ENCODE measurements around the gene C1orf74.

Gene C1orf74

DNA sequence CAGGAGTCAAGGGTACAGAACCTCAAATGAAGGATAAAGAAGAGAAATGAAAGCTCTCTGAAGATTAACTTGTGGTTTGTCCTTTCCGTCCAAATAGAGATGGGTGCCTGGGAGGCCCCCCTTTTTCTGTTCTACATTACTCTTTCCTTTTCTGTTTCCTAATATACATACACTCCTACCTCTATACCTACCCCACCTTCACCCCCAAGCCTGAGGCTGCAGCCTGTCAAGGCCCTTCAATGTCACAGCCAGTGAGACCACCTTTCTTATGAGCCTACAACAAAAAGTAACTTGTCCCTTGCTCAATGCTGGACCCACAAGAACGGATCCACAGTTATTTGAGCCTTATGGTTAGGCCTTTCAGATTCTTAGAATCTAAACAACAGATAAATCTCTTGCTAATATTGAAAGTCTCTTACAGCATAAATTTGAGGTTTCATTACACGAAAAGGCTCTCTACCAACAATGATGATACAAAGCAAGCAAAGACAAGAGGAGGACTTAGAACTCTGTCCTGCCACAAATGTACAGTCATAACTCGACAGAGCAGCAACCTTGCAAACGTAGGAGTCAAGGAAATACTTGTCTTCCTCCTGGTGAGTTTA is 32.6 kb downstream of the C1orf74 start:
- TF ChIP-seq ZBTB7A (IDR thresholded peaks at IDR 0.05; ENCODE audit: low read depth) (no peak), EGR1 (IDR thresholded peaks at IDR 0.05) (no peak), YY1 (IDR thresholded peaks at IDR 0.05; ENCODE audit: low read depth) (no peak), TEAD4 (IDR thresholded peaks at IDR 0.05) (no peak), TAF1 (IDR thresholded peaks at IDR 0.05; ENCODE audit: low read depth) (no peak), FOXM1 (IDR thresholded peaks at IDR 0.05; ENCODE audit: borderline replicate concordance, low read depth) (no peak)
- TF ChIP-seq, protein P1, sequence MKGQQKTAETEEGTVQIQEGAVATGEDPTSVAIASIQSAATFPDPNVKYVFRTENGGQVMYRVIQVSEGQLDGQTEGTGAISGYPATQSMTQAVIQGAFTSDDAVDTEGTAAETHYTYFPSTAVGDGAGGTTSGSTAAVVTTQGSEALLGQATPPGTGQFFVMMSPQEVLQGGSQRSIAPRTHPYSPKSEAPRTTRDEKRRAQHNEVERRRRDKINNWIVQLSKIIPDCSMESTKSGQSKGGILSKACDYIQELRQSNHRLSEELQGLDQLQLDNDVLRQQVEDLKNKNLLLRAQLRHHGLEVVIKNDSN (IDR thresholded peaks at IDR 0.05), result no peak
- TF ChIP-seq, protein P2, sequence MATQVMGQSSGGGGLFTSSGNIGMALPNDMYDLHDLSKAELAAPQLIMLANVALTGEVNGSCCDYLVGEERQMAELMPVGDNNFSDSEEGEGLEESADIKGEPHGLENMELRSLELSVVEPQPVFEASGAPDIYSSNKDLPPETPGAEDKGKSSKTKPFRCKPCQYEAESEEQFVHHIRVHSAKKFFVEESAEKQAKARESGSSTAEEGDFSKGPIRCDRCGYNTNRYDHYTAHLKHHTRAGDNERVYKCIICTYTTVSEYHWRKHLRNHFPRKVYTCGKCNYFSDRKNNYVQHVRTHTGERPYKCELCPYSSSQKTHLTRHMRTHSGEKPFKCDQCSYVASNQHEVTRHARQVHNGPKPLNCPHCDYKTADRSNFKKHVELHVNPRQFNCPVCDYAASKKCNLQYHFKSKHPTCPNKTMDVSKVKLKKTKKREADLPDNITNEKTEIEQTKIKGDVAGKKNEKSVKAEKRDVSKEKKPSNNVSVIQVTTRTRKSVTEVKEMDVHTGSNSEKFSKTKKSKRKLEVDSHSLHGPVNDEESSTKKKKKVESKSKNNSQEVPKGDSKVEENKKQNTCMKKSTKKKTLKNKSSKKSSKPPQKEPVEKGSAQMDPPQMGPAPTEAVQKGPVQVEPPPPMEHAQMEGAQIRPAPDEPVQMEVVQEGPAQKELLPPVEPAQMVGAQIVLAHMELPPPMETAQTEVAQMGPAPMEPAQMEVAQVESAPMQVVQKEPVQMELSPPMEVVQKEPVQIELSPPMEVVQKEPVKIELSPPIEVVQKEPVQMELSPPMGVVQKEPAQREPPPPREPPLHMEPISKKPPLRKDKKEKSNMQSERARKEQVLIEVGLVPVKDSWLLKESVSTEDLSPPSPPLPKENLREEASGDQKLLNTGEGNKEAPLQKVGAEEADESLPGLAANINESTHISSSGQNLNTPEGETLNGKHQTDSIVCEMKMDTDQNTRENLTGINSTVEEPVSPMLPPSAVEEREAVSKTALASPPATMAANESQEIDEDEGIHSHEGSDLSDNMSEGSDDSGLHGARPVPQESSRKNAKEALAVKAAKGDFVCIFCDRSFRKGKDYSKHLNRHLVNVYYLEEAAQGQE (IDR thresholded peaks at IDR 0.05; ENCODE audit: low read depth), result no peak

DNA sequence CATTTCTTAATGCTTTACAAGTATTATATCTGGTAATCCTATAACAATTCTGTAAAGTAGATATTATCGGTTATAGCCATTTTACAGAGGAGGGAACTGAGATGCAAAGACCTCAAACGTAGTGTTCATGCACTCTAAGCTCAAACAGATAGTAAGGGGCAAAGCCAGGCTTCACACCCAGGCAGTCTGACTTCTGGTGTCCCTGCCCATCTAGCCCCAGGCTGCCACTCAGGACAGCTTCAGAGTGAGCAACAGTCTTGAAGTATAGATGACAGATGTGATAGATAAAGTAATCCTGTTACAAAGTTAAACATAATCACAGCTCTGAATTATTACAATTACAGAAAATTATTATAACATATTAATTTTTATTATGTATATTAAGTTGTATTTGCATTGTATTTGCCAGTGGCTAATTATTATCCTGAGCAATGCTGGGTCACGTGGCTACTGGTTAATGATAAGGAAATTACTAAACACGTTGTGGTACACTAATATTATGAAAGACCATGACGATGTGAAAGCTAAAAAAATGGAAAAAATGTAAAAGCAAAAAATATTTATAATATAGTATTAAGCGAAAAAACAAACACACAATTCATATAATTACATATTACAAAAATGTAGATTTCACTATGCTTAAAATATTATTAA is 34.6 kb downstream of the C1orf74 start:
- TF ChIP-seq TEAD4 (IDR thresholded peaks at IDR 0.05) (no peak), YY1 (IDR thresholded peaks at IDR 0.05; ENCODE audit: low read depth) (no peak)
- TF ChIP-seq, protein P2 (IDR thresholded peaks at IDR 0.05; ENCODE audit: low read depth), result no peak
- TF ChIP-seq, protein P1 (IDR thresholded peaks at IDR 0.05), result no peak

DNA sequence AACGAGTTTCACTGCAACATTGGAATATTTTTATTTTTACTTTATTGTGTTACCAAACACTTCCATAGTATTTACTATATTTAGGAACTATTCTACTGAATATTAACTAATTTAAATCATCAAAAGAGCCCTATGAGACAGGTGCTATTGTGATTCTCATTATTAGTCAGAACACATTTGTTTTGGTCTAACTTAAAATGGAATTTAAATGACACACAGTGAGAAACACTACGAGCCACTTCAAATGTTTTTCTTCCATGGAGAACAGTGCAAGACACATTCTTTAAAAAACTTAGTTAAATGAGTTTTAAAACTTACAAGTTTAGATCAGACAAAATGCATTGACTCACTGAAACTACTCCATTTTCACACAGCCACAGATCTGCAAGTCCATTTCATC is 35.2 kb downstream of the C1orf74 start:
- TF ChIP-seq NFIC (IDR thresholded peaks at IDR 0.05) (no peak), RAD21 (IDR thresholded peaks at IDR 0.05; ENCODE audit: low read depth) (no peak), ZBTB7A (IDR thresholded peaks at IDR 0.05; ENCODE audit: low read depth) (no peak), CEBPB (IDR thresholded peaks at IDR 0.05) (no peak), TEAD4 (IDR thresholded peaks at IDR 0.05) (no peak), EP300 (IDR thresholded peaks at IDR 0.05; ENCODE audit: borderline replicate concordance) (no peak), TAF1 (IDR thresholded peaks at IDR 0.05; ENCODE audit: low read depth) (no peak), YY1 (IDR thresholded peaks at IDR 0.05; ENCODE audit: low read depth) (no peak), EGR1 (IDR thresholded peaks at IDR 0.05) (no peak), FOXM1 (IDR thresholded peaks at IDR 0.05; ENCODE audit: borderline replicate concordance, low read depth) (no peak), CREB1 (IDR thresholded peaks at IDR 0.05; ENCODE audit: low read depth) (no peak), TCF12 (IDR thresholded peaks at IDR 0.05; ENCODE audit: low read depth) (no peak)
- TF ChIP-seq, protein P2 (IDR thresholded peaks at IDR 0.05; ENCODE audit: low read depth), result no peak
- TF ChIP-seq, protein P3, sequence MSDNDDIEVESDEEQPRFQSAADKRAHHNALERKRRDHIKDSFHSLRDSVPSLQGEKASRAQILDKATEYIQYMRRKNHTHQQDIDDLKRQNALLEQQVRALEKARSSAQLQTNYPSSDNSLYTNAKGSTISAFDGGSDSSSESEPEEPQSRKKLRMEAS (IDR thresholded peaks at IDR 0.05), result no peak
- TF ChIP-seq, protein P1 (IDR thresholded peaks at IDR 0.05), result no peak

DNA sequence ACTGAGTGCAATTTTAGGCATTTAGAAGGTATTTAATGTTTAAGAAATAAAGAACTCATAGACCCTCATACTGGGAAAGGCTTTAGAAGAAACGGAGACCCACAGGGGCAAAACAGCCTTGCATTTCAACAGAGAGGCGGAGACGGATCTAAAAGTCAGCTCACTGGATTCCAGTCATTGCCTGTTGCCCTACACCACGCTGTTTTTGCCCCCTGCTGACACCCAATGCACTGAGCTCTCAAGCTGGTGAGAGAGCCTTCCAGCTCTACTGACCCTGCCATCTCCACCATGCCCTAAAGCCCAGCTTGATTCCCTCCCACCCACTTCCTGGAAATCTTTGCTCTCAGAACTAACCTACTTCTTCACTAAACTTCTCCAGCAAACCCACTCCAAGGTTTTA is 35.7 kb downstream of the C1orf74 start:
- TF ChIP-seq, protein P3 (IDR thresholded peaks at IDR 0.05), result no peak
- no peak for TF ChIP-seq CEBPB (IDR thresholded peaks at IDR 0.05)
- no peak for TF ChIP-seq TEAD4 (IDR thresholded peaks at IDR 0.05)
- TF ChIP-seq TAF1 (IDR thresholded peaks at IDR 0.05; ENCODE audit: low read depth), result no peak
- no peak for TF ChIP-seq NFIC (IDR thresholded peaks at IDR 0.05)
- TF ChIP-seq CREB1 (IDR thresholded peaks at IDR 0.05; ENCODE audit: low read depth), result no peak
- no peak for TF ChIP-seq TCF12 (IDR thresholded peaks at IDR 0.05; ENCODE audit: low read depth)
- TF ChIP-seq EGR1 (IDR thresholded peaks at IDR 0.05), result no peak
- TF ChIP-seq, protein P1 (IDR thresholded peaks at IDR 0.05), result no peak
- TF ChIP-seq, protein P2 (IDR thresholded peaks at IDR 0.05; ENCODE audit: low read depth), result no peak
- TF ChIP-seq ZBTB7A (IDR thresholded peaks at IDR 0.05; ENCODE audit: low read depth), result no peak
- no peak for TF ChIP-seq YY1 (IDR thresholded peaks at IDR 0.05; ENCODE audit: low read depth)
- TF ChIP-seq EP300 (IDR thresholded peaks at IDR 0.05; ENCODE audit: borderline replicate concordance), result no peak
- no peak for TF ChIP-seq RAD21 (IDR thresholded peaks at IDR 0.05; ENCODE audit: low read depth)
- TF ChIP-seq FOXM1 (IDR thresholded peaks at IDR 0.05; ENCODE audit: borderline replicate concordance, low read depth), result no peak
